GM21786 (cell line): ENCODE data around the gene SHISA5.

Experiments
- ATAC-seq: cut with Tn5 transposase; IDR thresholded peaks from one replicate; pipeline ENCODE4 v1.9.1; 2021; ENCODE audit not compliant: unreplicated experiment

Gene SHISA5

GRCh38 chr3:48432411-48433371, 71.3 kb downstream of the SHISA5 start:
- no peak for ATAC-seq

- no peak for ATAC-seq
Measured at GRCh38 chr3:48431224-48432029, 72.5 kb downstream of the SHISA5 start.

GRCh38 chr3:48430708-48431101, 73.3 kb downstream of the SHISA5 start:
- ATAC-seq = no peak

GRCh38 chr3:48429960-48430707, 73.8 kb downstream of the SHISA5 start, which contains the start of gene PLXNB1:
PLXNB1 (minus strand) TSS chr3:48430086; CDS start chr3:48424611, 5,475 bp downstream.
- no peak for ATAC-seq

GRCh38 chr3:48429317-48429959, 74.5 kb downstream of the SHISA5 start:
- ATAC-seq = no peak

GRCh38 chr3:48428572-48429316, 75.2 kb downstream of the SHISA5 start:
- no peak for ATAC-seq

GRCh38 chr3:48428088-48428571, 75.8 kb downstream of the SHISA5 start:
- ATAC-seq = no peak

GRCh38 chr3:48427630-48427962, 76.4 kb downstream of the SHISA5 start:
- no peak for ATAC-seq

- no peak for ATAC-seq
Measured at GRCh38 chr3:48426944-48427629, 76.9 kb downstream of the SHISA5 start.

- ATAC-seq = no peak
Measured at GRCh38 chr3:48426401-48426909, 77.5 kb downstream of the SHISA5 start.

- no peak for ATAC-seq
Measured at GRCh38 chr3:48425281-48425812, 78.6 kb downstream of the SHISA5 start.

- no peak for ATAC-seq
Measured at GRCh38 chr3:48423883-48424695, 79.9 kb downstream of the SHISA5 start.

GRCh38 chr3:48423241-48423882, 80.6 kb downstream of the SHISA5 start:
- ATAC-seq = no peak

GRCh38 chr3:48422681-48423080, 81.3 kb downstream of the SHISA5 start:
- ATAC-seq = no peak

- no peak for ATAC-seq
Measured at GRCh38 chr3:48422272-48422671, 81.7 kb downstream of the SHISA5 start.

GRCh38 chr3:48420561-48420960, 83.4 kb downstream of the SHISA5 start:
- ATAC-seq = no peak

GRCh38 chr3:48419597-48419996, 84.4 kb downstream of the SHISA5 start:
- no peak for ATAC-seq
